GF-D8 (cell line): Measurements from ENCODE around the gene PAX6.
A peak's percentile ranks its signal among the peaks of the same experiment; 100 is the strongest.

ENCODE experiments used
- DNase-seq: peaks from one replicate; lab custom pipeline; 2025; lab: John Stamatoyannopoulos, UW

PAX6 gene

GRCh38 chr11:31810779-31811647, at the start of gene PAX6:
Gene PAX6 (minus strand): TSS chr11:31811322. CDS start chr11:31806411, 4,911 bp downstream.
- peak; percentile 92 for DNase-seq

- DNase-seq = no peak
These were observed 49.3 kb upstream of the PAX6 start for GRCh38 chr11:31860391-31860790.

GRCh38 chr11:31856248-31856647, 45.1 kb upstream of the PAX6 start:
- no peak for DNase-seq

- no peak for DNase-seq
These were observed 44.3 kb upstream of the PAX6 start for GRCh38 chr11:31855466-31855865.

- no peak for DNase-seq
These were observed 39.2 kb upstream of the PAX6 start for GRCh38 chr11:31850365-31850764.

GRCh38 chr11:31847761-31848160, 36.6 kb upstream of the PAX6 start:
- no peak for DNase-seq

GRCh38 chr11:31845331-31845730, 34.2 kb upstream of the PAX6 start:
- no peak for DNase-seq

- DNase-seq = no peak
These were observed 33.2 kb upstream of the PAX6 start for GRCh38 chr11:31844351-31844750.

- no peak for DNase-seq
These were observed 30.3 kb upstream of the PAX6 start for GRCh38 chr11:31841435-31841834.

- DNase-seq = no peak
These were observed 23.1 kb upstream of the PAX6 start for GRCh38 chr11:31834237-31834636.

- no peak for DNase-seq
These were observed 19.3 kb upstream of the PAX6 start for GRCh38 chr11:31830406-31830805.

- no peak for DNase-seq
These were observed 17.1 kb upstream of the PAX6 start for GRCh38 chr11:31828217-31828616.

GRCh38 chr11:31827455-31828206, 16.5 kb upstream of the PAX6 start:
- no peak for DNase-seq

- DNase-seq = no peak
These were observed 15.7 kb upstream of the PAX6 start for GRCh38 chr11:31826536-31827438.

- no peak for DNase-seq
These were observed 14.8 kb upstream of the PAX6 start for GRCh38 chr11:31825838-31826484.

- DNase-seq = no peak
These were observed 14.0 kb upstream of the PAX6 start for GRCh38 chr11:31824879-31825837.

GRCh38 chr11:31824332-31824878, 13.3 kb upstream of the PAX6 start:
- no peak for DNase-seq

- DNase-seq = no peak
These were observed 12.7 kb upstream of the PAX6 start for GRCh38 chr11:31823644-31824331.

- DNase-seq = no peak
These were observed 12.0 kb upstream of the PAX6 start for GRCh38 chr11:31822927-31823643.
